HG02678 (cell line): ENCODE data around the gene TMPRSS13.
"Not testable (repeated sequence)": the region's sequence is repeated elsewhere in the genome, so short reads cannot be mapped to it uniquely, and the experiment has no call there.

Experiments used
- ATAC-seq: cut with Tn5 transposase; IDR thresholded peaks from one replicate; pipeline ENCODE4 v1.9.1; 2021; ENCODE audit warnings: mild to moderate bottlenecking, moderate library complexity; ENCODE audit not compliant: unreplicated experiment

The TMPRSS13 gene

DNA sequence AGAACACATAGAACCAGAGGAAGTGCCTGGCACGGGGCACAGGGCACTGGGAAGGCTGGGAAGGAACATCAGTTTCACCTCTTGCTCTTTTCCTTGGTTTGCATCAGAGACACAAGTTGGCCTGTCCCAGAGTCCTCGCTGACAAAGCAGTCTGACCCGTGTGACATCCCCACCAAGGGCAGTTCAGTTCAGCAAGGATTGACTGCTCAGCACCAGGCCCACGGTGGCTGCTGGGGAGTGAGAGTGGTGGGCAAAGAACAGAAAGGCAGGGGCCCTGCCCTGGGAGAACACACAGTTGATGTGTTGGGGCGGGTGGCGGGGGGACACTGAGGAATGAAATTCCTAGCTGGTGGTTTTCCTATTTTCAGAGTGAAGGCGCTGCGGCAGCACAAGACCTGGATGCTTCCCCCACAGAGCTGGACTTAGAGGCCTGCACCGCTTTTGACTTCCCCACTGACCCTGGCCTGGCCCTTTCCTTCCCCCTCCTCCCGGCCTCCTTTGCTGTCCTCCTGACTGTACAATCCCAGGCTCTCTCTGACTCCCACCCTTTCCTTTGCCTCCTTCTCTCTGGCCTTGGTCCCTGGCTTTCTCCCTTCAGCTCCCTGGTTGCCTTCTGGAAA lies 2.2 kb upstream of the TMPRSS13 start:
- no peak for ATAC-seq

DNA sequence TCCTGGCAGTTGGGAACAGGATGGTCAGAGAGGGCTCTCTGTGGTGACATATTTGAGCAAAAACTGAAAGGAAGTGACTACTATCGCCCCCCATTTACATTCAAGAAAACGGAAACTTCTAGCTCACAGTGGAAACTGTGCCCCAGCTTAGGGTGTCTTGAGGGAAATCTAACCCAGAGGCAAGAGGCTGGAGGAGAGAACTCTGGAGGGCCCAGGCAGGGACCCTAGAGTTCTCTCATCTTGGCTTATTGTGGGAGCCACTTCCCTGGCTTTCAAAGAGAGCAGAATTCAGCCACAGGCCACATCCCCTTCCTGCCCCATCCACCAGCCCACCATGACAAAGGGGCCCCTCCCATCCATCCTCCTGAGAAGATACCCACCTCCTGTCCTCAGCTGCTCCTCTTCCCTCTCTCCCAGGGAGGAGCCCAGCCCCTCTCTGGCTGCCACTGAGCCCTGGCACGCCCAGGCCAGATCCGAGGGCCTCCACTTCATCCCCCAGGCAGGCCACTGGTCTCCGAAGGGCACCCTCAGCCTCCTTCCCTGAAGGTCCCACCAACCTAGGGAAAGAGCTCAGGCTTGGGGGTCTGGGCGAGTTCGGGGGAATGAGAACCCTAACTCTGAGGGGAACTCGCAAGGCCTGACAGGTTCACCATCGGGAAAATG lies 1.6 kb upstream of the TMPRSS13 start:
- no peak for ATAC-seq

- no peak for ATAC-seq
Observed at GRCh38 chr11:117929916-117930570, 841 bp upstream of the TMPRSS13 start.

DNA sequence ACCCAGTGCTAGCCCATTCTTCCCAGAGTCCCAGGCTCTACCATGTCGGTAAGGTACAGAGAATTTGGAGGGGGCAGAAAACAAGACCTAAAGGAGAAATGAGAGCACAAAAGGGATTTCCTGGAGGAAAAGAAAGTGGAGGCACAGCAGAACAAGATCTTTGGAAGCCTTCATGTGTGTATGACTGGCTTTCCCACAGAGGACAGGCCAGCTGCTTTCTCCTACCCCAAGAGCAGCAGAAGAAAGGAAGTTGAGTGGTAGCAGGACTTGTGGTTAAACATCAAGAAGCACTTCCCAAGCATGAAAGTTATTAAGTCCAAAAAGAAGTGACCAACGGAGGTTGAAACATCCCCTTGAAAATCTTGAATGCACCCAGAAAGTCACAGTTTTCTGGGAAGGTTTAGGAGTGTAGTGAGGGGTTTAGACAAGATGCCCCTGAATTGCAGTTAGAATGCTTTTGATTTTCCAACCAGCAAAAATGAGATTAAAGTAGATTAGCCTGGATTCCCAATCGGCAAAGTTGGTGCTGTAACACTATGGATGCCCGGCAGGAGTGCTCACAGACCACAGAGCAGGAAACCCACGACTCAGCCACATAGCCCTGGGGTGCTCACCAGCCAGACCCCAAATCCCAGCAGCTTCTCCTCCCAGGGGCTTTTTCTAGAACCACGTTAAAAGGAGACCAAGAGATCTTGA lies 608 bp downstream of the TMPRSS13 start:
- no peak for ATAC-seq

GRCh38 chr11:117927926-117928325 lies 1.3 kb downstream of the TMPRSS13 start:
- ATAC-seq = no peak

DNA sequence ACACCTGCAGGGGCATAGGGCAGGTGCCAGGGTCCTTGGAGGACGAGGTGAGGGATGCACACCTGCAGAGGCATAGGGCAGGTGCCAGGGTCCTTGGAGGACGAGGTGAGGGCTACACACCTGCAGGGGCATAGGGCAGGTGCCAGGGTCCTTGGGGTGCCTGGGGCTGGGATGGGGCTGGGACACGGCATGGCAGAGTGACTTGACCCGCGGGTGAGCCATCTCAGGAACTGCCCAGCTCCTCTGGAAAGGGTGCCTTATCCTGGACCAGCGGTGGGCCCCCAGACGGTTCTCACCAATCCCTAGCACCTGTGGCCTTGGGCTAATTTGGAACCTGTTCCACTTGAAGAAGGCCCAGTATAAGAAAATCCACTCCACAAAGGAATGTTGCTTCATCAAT lies 3.0 kb downstream of the TMPRSS13 start:
- not testable (repeated sequence) for ATAC-seq

- no peak for ATAC-seq
Observed at GRCh38 chr11:117925198-117925925, 3.8 kb downstream of the TMPRSS13 start.

- ATAC-seq = no peak
Observed at GRCh38 chr11:117924631-117925170, 4.5 kb downstream of the TMPRSS13 start.

DNA sequence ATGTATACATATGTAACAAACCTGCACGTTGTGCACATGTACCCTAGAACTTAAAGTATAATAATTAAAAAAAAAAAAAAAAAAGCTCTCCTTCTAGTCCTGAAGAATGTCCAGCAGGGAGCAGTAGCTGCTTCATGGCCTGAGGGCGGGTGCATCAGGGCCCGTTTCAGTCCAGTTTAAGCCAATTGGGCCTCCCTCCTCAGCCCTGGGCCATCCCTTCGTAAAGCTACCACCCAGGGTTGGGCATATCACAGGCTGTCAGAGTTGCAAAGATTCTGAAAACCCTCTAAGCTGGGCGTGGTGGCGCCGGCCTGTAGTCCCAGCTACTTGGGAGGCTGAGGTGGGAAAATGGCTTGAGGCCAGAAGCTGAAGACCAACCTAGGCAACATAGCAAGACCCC lies 5.4 kb downstream of the TMPRSS13 start:
- no peak for ATAC-seq

DNA sequence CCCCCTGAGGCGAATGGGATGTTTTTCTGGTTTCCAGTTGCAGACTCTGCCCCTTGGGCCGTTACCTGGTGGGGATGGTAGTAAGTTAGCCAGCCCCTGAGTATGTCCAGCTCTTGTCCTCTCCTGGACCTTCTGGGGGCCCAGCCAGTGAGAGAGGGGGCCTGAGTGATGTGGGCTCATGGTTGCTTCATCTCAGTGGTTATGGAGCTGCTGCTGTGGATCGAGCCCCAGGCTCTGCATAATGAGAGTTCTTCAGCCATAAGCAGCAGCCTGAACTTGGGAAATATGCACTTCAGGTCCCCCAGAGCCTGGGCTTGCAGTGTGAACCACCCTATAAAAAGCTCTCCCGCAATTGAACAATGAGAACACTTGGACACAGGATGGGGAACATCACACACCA lies 5.9 kb downstream of the TMPRSS13 start:
- no peak for ATAC-seq

- no peak for ATAC-seq
Observed at GRCh38 chr11:117921893-117922292, 7.3 kb downstream of the TMPRSS13 start.

GRCh38 chr11:117921456-117921855 lies 7.7 kb downstream of the TMPRSS13 start:
- no peak for ATAC-seq

- no peak for ATAC-seq
Observed at GRCh38 chr11:117919781-117920221, 9.4 kb downstream of the TMPRSS13 start.

DNA sequence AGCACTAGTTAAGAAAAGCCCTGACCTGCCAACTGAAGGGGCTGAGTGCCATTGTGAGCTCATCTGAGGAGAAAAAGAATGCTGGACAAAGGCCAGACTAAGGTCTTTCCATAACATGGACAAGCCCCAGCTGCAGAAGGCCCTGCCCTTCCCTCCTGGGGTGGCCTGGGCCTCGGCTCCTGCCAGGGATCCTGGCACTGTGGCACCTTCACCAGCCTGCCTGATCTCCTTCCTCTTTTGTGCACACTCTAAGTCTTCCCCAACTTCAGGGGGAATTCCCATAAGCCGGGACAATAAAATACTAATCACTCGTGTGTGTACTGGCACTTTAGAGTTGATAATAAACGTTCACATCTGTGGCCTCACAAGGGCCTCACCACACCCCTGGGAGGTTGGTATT lies 9.9 kb downstream of the TMPRSS13 start:
- ATAC-seq = no peak

DNA sequence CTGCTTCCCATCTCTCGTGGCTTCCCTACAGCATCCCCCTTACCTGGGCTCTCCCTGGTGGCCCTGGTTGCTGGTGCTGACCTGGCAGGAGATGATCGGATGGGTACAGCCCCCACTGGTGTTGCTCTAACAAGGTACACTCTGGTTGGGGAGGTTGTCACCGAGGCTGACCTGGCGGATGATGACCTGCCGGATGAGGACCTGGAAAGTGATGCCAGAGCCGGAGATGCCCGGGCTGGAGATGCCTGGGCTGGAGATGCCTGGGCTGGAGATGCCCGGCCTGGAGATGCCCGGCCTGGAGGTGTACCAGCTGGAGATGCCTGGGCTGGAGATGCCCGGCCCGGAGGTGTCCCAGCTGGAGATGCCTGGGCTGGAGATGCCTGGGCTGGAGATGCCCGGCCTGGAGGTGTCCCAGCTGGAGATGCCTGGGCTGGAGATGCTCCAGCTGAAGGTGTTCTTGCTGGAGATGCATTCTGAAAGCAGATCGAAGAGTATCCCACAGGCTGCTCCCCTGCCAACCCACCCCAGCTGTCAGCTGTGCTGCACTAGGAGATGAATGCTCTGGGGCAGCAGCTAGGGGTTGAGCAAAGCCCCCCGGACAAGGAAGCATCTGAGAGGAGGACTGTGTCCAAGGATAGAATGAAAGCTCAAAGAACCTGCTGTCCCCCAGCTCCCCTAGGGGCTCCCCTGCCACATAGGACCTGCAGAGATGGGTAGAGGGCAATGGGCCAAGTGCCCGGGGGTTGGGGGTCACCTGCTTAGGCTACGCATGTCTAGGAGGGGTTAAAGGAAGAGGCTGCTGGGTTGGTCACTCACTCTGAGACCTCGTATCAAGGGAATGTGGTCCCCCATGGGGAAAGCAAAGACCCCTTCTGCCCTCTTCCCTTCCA lies 10.6 kb downstream of the TMPRSS13 start:
- no peak for ATAC-seq

GRCh38 chr11:117917591-117918151 lies 11.5 kb downstream of the TMPRSS13 start:
- no peak for ATAC-seq

- ATAC-seq = no peak
Observed at GRCh38 chr11:117916956-117917355, 12.2 kb downstream of the TMPRSS13 start.

GRCh38 chr11:117915672-117916235 lies 13.4 kb downstream of the TMPRSS13 start:
- no peak for ATAC-seq

DNA sequence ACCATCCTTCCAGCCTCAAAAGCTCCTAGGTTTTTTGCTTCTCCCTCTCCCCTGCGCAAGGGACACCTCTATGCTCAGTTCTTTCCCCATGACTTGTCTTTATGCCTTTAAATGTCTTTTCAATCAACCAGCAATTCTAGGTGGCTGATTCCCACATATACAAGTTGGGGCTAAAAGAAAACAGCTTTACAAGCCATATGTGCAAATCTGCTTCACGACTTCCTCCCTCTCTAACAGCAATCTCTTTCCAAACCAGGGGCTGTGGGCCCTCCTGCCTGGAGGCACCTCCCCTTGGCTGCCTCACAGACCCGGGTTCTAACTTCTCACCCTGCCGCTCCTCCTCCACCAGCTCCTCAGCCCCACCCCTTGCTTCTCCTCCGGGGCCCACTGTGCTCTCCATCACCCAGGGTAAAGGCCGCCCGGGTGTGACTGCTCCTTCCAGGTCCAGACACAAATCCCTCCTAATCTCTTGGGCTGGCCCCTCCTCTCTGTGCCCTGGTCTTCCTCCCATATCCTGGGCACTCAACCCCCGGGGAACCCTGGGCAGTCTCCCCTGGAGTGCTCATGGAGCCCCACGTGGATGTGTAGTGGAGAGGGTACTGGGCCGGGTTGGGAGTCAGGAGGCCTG lies 14.1 kb downstream of the TMPRSS13 start:
- no peak for ATAC-seq
